ENCODE data around the gene ARPC1A. TPM values are rescaled to one million over a fixed set of nuclear protein-coding genes. Genes with fewer than 3 reads are reported as not detected.
"Not testable (repeated sequence)": the region's sequence is repeated elsewhere in the genome, so short reads cannot be mapped to it uniquely, and the experiment has no call there.

Gene ARPC1A
- total and polyA plus RNA-seq, 2 of the 8 experiments (the other 6 are each of a cell fraction or from before 2014, with no cell fraction given), result 123 to 155 TPM

DNA sequence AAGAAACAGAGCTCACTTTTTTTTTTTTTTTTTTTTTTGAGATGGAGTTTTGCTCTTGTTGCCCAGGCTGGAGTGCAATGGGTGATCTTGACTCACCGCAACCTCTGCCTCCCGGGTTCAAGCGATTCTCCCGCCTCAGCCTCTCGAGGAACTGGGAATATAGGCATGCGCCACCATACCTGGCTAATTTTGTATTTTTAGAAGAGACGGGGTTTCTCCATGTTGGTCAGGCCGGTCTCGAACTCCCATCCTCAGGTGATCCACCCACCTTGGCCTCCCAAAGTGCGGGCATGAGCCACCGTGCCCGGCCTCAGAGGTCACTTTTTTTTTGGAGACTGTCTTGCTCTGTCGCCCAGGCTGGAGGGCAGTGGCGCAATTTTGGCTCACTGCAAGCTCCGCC lies 32.8 kb downstream of the ARPC1A start:
- H2BK20ac ChIP-seq (ENCODE audit: low read length); H3K27ac ChIP-seq (ENCODE audit: low read depth, low read length); H2BK15ac ChIP-seq (ENCODE audit: low read length); H3K27me3 ChIP-seq (replicated peaks in 1 of 4; ENCODE audit: control insufficient read depth in 3 of 4, extremely low read depth in 1 of 4, insufficient read depth in 3 of 4, low read length in 3 of 4); H3K4me1 ChIP-seq (replicated peaks in 1 of 4; ENCODE audit: control insufficient read depth in 3 of 4, insufficient read depth in 4 of 4, low read length in 3 of 4); H3K9ac ChIP-seq (replicated peaks in 1 of 4; ENCODE audit: extremely low read depth in 1 of 4, low read depth in 3 of 4, low read length in 3 of 4); H2BK120ac ChIP-seq (replicated peaks; ENCODE audit: low read depth, low read length); FAIRE-seq; H4K5ac ChIP-seq (ENCODE audit: insufficient read length, low read depth, low read length); H3K23ac ChIP-seq (ENCODE audit: insufficient read length); H3K4ac ChIP-seq (replicated peaks; ENCODE audit: insufficient read length, low read depth, low read length); H2BK12ac ChIP-seq (ENCODE audit: low read depth, low read length); H3K4me3 ChIP-seq (ENCODE audit: extremely low read depth in 1 of 4, insufficient read depth in 2 of 4, low read depth in 3 of 4, low read length in 4 of 4); H3K56ac ChIP-seq (replicated peaks; ENCODE audit: insufficient read length, low read depth, low read length); H3K9me3 ChIP-seq (ENCODE audit: insufficient read depth in 2 of 2, low read depth in 1 of 2, low read length in 1 of 2); H2AFZ ChIP-seq (ENCODE audit: low read length); H4K20me1 ChIP-seq (replicated peaks in 1 of 2; ENCODE audit: control insufficient read depth in 1 of 2, insufficient read depth in 2 of 2, low read length in 2 of 2); H3K23me2 ChIP-seq (ENCODE audit: low read depth, low read length); H2AK5ac ChIP-seq (ENCODE audit: low read depth, low read length); H2BK5ac ChIP-seq (ENCODE audit: low read depth, low read length); H3K79me1 ChIP-seq (ENCODE audit: low read depth, low read length); H4K8ac ChIP-seq (ENCODE audit: extremely low read depth, insufficient read depth, low read length); DNase-seq (ENCODE audit: low read depth in 1 of 2, low spot score in 2 of 2); H3K79me2 ChIP-seq (ENCODE audit: control insufficient read depth in 1 of 2, insufficient read depth in 2 of 2, low read length in 2 of 2); H4K91ac ChIP-seq (replicated peaks; ENCODE audit: insufficient read length, low read length); H3K18ac ChIP-seq (ENCODE audit: extremely low read depth, low read length); H3K4me2 ChIP-seq (ENCODE audit: insufficient read depth in 1 of 2, low read depth in 2 of 2, low read length in 2 of 2); H3K14ac ChIP-seq (ENCODE audit: insufficient read length): not testable (repeated sequence)
- ChIA-PET POLR2A (ENCODE audit: partially characterized antibody) (interaction anchor here (0.6 to 1.4 kb wide), 7 partner anchors 15 to 203 kb away, joined by 3 to 8 read pairs (median 3); partner anchors contain the start of genes BUD31 and PDAP1), CTCF (ENCODE audit: partially characterized antibody) (interaction anchor here (0.6 to 1.1 kb wide), 2 partner anchors 54 to 59 kb away, joined by 3 read pairs; no protein-coding TSS in a partner anchor)
- WGBS, 2 experiments (ENCODE audit: extremely low coverage in 1 of 2, insufficient coverage in 1 of 2, insufficient read length in 1 of 2, insufficient replicate concordance in 2 of 2, low coverage in 1 of 2, low lambda C conversion rate in 2 of 2, missing lambda C conversion rate in 1 of 2), result 96% methylated on average over 15 of the region's 15 CpGs; no CpG with 5 or more reads in 1 of the 2 experiments
- peaks cover 4 to 34% (median 16%) of the 10 kb centered on the region in 4 experiments; a peak in 6 of 8 replicates for H3K36me3 ChIP-seq (ENCODE audit: control insufficient read depth in 2 of 4, insufficient read depth in 4 of 4, low read length in 3 of 4)
